Gastroesophageal sphincter (tissue), 4 donors: ENCODE measurements around the gene MACROD2. TPM values are rescaled to one million over a fixed set of nuclear protein-coding genes. Genes with fewer than 3 reads are reported as not detected.

Experiments
- ATAC-seq: fragments of 150-250 bp; one replicate; pipeline ENCODE4 v1.9.1; 2016; ENCODE audit warnings: mild to moderate bottlenecking, moderate library complexity
- H3K27ac ChIP-seq, 4 donors: fragments of 200-600 bp; sonication (generic) in 3 of 4; 1 replicate in 3 of 4; 2 replicates in 1 of 4; pipeline ENCODE4 v1.5.1; 2016 to 2019
- H3K27me3 ChIP-seq: fragments of 200-600 bp; sonication (generic); one replicate; pipeline ENCODE4 v1.5.1; 2019
- H3K36me3 ChIP-seq, 2 donors: fragments of 200-600 bp; sonication (generic); one replicate each; pipeline ENCODE4 v1.5.1; 2019; ENCODE audit warnings: control low read depth in 1 of 2
- H3K4me1 ChIP-seq, 3 donors: fragments of 200-600 bp; sonication (generic); 1 replicate in 2 of 3; 2 replicates in 1 of 3; pipeline ENCODE4 v1.5.1; 2016 to 2019; ENCODE audit warnings: control low read depth in 2 of 3
- H3K4me3 ChIP-seq, 2 donors: fragments of 200-600 bp; sonication (generic); one replicate each; pipeline ENCODE4 v1.5.1; 2019; ENCODE audit warnings: mild to moderate bottlenecking in 1 of 2, moderate library complexity in 1 of 2
- H3K9me3 ChIP-seq, 3 donors: fragments of 200-600 bp; sonication (generic); one replicate each; pipeline ENCODE4 v1.5.1; 2017 to 2019; ENCODE audit warnings: control low read depth in 2 of 3
- EP300 ChIP-seq: sonication (generic); formaldehyde crosslinking; IDR thresholded peaks from one replicate; pipeline ENCODE4 v1.6.1; 2017; ENCODE audit warnings: antibody characterized with exemption, mild to moderate bottlenecking
- POLR2A ChIP-seq, 2 donors: fragments of 450-650 bp; IDR thresholded peaks; one replicate each; pipeline ENCODE4 v1.6.1; 2017; ENCODE audit warnings: antibody characterized with exemption in 2 of 2, mild to moderate bottlenecking in 2 of 2, moderate library complexity in 1 of 2
- POLR2AphosphoS5 ChIP-seq: sonication (generic); formaldehyde crosslinking; IDR thresholded peaks from one replicate; pipeline ENCODE4 v1.6.1; 2017; ENCODE audit warnings: antibody characterized with exemption
- WGBS, 2 donors: methylation state at CpG; one replicate each; pipeline ENCODE4 v1.1.5; 2018; ENCODE audit warnings: low coverage in 1 of 2; 5-methylcytosine and 5-hydroxymethylcytosine counted together
- total RNA-seq, 4 donors: library from RNA; depleted of rRNA; stranded (reverse); fragments of >200 nt; gene quantifications; one replicate each; pipeline ENCODE4 v1.1.0, GENCODE V29; 2016
- TF ChIP-seq, protein P1 (sequence below), 4 experiments: fragments of 200-600 bp in 2 of 4; fragments of 450-650 bp in 2 of 4; sonication (generic) in 1 of 4; IDR thresholded peaks; one replicate each; pipeline ENCODE4 v1.5.1; 2017 to 2019; ENCODE audit warnings: antibody characterized with exemption in 4 of 4, mild to moderate bottlenecking in 2 of 4, moderate library complexity in 2 of 4

Gene MACROD2
- total RNA-seq, 4 donors from 2014 or later = 4.0 to 12.1 (median 7.4) TPM

DNA sequence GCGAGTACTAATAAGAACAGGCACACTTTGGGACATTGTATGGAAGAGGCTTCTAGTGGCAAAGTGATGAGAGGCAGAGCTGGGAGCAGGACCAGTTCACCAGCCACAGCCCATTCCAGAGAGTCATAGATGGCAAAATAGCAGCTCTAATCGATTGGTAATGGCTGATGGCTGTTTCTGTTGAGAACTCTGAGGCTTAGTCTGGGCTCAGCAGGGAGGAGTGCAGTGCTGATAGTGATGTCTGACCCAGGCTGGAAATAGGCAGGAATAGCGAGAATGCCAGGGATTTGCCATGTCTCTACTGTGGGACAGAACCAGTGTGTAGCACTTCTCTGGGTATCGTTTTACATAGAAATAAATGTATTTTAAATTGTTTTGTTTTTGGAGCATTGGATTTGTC, 962.1 kb downstream of the MACROD2 start:
- TF ChIP-seq POLR2A (IDR thresholded peaks at IDR 0.05) (no peak), POLR2AphosphoS5 (no peak), EP300 (no peak)
- Histone ChIP-seq H3K4me1 (no peaks in the 10 kb centered on the region), H3K27me3 (no peaks in the 10 kb centered on the region), H3K4me3 (no peak overlapping the region), H3K27ac (no peak overlapping the region), H3K9me3 (no peaks in the 10 kb centered on the region), H3K36me3 (no peaks in the 10 kb centered on the region)
- ATAC-seq = no peak
- WGBS, 2 donors = 87 to 96% methylated on average over 3 to 4 of the region's 4 CpGs

DNA sequence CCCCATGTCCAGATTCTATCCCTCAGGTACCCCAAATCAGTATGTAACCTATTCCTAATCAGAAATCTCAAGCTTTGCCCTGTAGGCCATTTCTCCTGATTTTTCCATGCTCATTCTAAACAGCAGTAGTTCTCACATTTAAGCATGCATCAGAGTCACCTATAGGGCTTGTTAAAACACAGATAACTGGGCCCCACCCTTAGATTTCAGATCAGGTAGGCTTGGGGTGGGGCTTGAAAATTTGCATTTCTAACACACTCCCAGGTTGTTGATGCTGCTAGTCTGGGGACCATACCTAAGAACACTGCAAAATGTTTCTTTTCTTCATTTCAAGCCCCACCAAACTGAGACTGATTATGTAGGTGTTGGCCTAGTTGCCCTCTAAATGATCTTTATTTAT, 963.3 kb downstream of the MACROD2 start:
- ATAC-seq = no peak
- TF ChIP-seq POLR2A (IDR thresholded peaks at IDR 0.05) (no peak), EP300 (no peak), POLR2AphosphoS5 (no peak)
- TF ChIP-seq, protein P1, sequence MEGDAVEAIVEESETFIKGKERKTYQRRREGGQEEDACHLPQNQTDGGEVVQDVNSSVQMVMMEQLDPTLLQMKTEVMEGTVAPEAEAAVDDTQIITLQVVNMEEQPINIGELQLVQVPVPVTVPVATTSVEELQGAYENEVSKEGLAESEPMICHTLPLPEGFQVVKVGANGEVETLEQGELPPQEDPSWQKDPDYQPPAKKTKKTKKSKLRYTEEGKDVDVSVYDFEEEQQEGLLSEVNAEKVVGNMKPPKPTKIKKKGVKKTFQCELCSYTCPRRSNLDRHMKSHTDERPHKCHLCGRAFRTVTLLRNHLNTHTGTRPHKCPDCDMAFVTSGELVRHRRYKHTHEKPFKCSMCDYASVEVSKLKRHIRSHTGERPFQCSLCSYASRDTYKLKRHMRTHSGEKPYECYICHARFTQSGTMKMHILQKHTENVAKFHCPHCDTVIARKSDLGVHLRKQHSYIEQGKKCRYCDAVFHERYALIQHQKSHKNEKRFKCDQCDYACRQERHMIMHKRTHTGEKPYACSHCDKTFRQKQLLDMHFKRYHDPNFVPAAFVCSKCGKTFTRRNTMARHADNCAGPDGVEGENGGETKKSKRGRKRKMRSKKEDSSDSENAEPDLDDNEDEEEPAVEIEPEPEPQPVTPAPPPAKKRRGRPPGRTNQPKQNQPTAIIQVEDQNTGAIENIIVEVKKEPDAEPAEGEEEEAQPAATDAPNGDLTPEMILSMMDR (IDR thresholded peaks at IDR 0.05) = no peak
- H3K36me3 ChIP-seq = no peaks in the 10 kb centered on the region

DNA sequence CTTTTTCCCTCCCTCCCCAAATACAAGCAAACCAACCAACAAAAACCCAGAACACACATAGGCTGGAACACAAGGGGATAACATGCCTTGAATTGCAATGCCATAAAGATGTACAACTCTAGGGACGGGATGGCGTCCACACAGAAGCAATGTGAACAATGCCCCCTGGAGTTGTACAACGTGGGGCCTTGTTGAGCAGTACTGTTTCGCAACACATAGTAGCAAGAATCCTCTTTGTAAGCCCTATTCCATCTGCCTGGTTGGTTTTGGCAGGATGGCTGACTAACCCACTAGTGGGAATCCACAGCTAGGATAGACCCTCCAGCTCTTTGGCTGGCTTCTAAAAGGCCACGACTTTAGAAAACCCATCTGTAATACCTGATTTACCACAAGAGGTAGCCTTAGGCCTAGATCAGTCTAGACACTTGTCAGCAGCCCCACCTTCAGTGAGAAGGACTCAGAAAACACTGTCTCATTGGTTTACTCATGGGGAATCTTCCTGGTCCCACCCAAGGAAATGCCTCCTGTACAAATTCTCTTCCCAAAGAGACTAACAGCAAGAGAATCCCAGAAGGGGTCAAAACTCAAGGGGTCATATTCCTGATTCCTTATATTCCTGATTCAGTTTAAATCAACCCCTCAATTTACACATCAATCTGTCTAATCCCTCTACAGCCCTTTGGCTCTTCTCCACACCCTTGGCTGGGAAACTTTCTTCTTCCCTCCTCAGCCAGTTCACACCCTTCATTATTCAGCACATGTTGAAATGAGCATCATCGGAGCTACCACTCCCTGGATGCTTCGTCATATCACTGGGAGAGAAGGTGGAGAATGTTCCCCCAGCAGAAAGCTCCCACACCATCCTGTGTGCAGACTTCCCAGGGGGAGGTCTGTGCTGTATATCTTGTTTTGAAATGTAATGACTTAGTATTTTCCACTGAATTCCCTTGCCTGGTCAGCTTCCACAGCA, 964.5 kb downstream of the MACROD2 start:
- ATAC-seq = no peak
- Histone ChIP-seq H3K27ac (no peak overlapping the region), H3K9me3 (no peaks in the 10 kb centered on the region), H3K4me1 (no peaks in the 10 kb centered on the region), H3K4me3 (no peak overlapping the region), H3K36me3 (no peaks in the 10 kb centered on the region), H3K27me3 (no peaks in the 10 kb centered on the region)
- TF ChIP-seq, protein P1 (IDR thresholded peaks at IDR 0.05) = no peak
- TF ChIP-seq POLR2A (IDR thresholded peaks at IDR 0.05) (no peak), POLR2AphosphoS5 (no peak), EP300 (no peak)
- WGBS, 2 donors = 70 to 91% methylated on average over 6 to 7 of the region's 7 CpGs

More for the DNA sequence above, 963.3 kb downstream of the MACROD2 start:
- Histone ChIP-seq H3K27ac (no peak overlapping the region), H3K9me3 (no peaks in the 10 kb centered on the region), H3K4me3 (no peak overlapping the region), H3K27me3 (no peaks in the 10 kb centered on the region), H3K4me1 (no peaks in the 10 kb centered on the region)

DNA sequence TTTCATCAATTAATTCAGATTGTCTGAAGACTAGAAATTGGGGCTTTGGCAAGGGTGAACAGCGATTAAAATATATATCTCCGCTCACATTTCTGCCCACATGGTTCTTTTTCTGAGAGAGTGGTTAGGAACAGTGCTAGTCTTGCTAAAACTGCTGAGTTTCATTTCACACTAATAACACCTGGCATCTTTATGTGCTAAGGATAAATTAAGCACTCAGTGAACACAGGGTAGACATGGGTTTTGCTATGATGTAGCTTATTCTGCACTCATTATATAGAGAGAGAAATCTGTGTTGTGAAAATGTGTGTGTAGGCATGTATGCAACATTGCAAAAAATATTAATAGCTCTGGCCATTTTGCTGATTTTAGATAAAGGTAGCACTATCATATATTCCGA, 965.5 kb downstream of the MACROD2 start:
- no peak for TF ChIP-seq POLR2AphosphoS5
- no peak for TF ChIP-seq EP300
- no peak for TF ChIP-seq POLR2A (IDR thresholded peaks at IDR 0.05)
- TF ChIP-seq, protein P1 (IDR thresholded peaks at IDR 0.05) = no peak
- Histone ChIP-seq H3K4me3 (no peak overlapping the region), H3K27ac (no peak overlapping the region), H3K27me3 (no peaks in the 10 kb centered on the region), H3K9me3 (no peaks in the 10 kb centered on the region), H3K4me1 (no peaks in the 10 kb centered on the region), H3K36me3 (no peaks in the 10 kb centered on the region)
- no peak for ATAC-seq
- WGBS, 2 donors = 87 to 94% methylated on average over 2 to 3 of the region's 3 CpGs

DNA sequence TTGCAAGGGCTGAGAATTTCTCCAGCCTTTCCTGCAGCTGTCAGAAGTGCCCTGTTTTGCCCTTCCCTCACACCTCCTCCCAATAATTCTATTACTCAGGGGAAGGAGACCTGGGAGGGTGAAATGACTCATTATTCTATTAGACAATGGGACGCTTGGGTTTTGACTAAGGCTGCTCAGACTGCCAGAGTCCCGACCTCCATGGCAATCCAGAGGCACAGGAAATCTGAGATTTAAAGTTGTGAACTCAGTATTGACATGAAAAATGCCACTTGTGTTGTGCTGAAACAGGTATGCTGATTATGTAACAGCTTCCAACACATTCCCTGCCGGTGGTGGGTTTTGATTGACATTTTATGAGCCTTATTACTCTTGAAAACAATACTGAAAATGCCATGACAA, 967.9 kb downstream of the MACROD2 start:
- Histone ChIP-seq H3K27me3 (no peaks in the 10 kb centered on the region), H3K27ac (no peak overlapping the region), H3K4me3 (no peak overlapping the region), H3K9me3 (no peaks in the 10 kb centered on the region), H3K36me3 (no peaks in the 10 kb centered on the region), H3K4me1 (no peaks in the 10 kb centered on the region)
- TF ChIP-seq POLR2AphosphoS5 (no peak), EP300 (no peak), POLR2A (IDR thresholded peaks at IDR 0.05) (no peak)
- WGBS, 2 donors = 0 to 27% methylated on average over 1 to 2 of the region's 3 CpGs
- no peak for ATAC-seq

DNA sequence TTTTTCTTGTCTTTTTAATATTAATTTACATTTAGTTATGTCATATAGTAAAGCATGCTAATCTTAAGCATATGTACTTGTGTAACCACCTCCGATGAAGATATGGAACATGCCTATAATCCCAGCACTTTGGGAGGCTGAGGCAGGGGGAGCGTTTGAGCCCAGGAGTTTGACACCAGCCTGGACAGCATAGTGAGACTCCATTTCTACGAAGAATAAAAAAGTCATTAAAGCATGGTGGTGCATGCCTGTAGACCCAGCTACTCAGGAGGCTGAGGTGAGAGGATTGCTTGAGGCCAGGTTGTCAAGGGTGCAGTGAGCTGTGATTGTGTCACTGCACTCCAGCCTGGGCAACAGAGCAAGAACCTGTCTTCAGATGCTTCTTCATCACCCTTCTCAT, 970.9 kb downstream of the MACROD2 start:
- ATAC-seq = no peak
- no peak overlapping the region for H3K27ac ChIP-seq
- no peak for TF ChIP-seq POLR2AphosphoS5
- no peak for TF ChIP-seq EP300
- no peak for TF ChIP-seq POLR2A (IDR thresholded peaks at IDR 0.05)
- TF ChIP-seq, protein P1 (IDR thresholded peaks at IDR 0.05) = no peak
- no peaks in the 10 kb centered on the region for H3K36me3 ChIP-seq
- H3K4me1 ChIP-seq = no peaks in the 10 kb centered on the region
- no peak overlapping the region for H3K4me3 ChIP-seq
- H3K27me3 ChIP-seq = no peaks in the 10 kb centered on the region
- 96 to 100% methylated on average over 2 to 3 of the region's 3 CpGs for WGBS, 2 donors
- no peaks in the 10 kb centered on the region for H3K9me3 ChIP-seq
